ENCODE measurements around the gene MEF2A.
A peak's percentile ranks its signal among the peaks of the same experiment; 100 is the strongest.
"Not testable (repeated sequence)": the region's sequence is repeated elsewhere in the genome, so short reads cannot be mapped to it uniquely, and the experiment has no call there.

MEF2A gene

GRCh38 chr15:99565299-99566156 lies at the start of gene MEF2A:
MEF2A (plus strand) TSS chr15:99565984; CDS start chr15:99633120, 67,136 bp downstream.
- H3K4me3 ChIP-seq (ENCODE audit: control insufficient read depth, low read depth, low read length) = peak within 1 kb of the TSS; percentile 97
- no peak for TF ChIP-seq CTCF (IDR thresholded peaks at IDR 0.05; ENCODE audit: control insufficient read depth, insufficient read depth, low read depth, low read length, missing control alignments)
- DNase-seq (ENCODE audit: low read depth) = peak; percentile 87

DNA sequence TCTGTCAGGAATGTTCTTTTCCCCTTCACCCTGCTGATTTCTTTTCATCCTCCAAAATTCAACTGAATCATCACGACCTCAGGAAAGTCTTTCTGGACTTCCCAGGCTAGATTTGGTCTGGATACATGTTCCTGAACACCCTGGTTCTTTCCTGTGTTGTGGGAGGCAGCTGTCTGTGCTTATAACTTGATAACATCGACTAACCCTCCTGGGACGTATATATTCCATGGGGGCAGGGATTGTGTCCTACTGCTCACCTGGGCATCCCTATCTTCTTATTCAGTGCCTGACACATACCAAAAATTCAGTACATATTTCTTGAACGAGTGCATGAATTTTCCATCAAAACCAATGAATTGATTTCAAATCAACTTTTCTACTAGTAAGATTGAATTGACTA lies 47.6 kb upstream of the MEF2A start:
- no peak for DNase-seq (ENCODE audit: low read depth)
- H3K4me3 ChIP-seq (ENCODE audit: control insufficient read depth, low read depth, low read length) = no peak overlapping the region
- no peak for TF ChIP-seq CTCF (IDR thresholded peaks at IDR 0.05; ENCODE audit: control insufficient read depth, insufficient read depth, low read depth, low read length, missing control alignments)

DNA sequence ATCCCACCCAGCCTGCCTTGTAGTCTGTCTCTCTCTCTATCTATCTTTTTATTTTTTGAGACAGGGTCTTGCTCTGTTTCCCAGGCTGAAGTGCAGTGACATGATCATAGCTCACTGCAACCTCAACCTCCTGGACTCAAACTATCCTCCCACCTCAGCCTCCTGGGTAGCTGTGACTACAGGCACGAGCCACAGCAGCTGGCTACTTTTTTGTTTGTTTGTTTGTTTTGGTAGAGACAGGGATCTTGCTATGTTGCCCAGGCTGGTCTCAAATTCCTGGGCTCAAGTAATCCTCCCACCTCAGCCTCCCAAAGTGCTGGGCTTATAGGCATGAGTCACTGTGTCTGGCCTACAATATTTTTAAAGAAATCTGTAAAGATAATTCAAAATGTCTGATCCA lies 46.4 kb upstream of the MEF2A start:
- DNase-seq (ENCODE audit: low read depth) = not testable (repeated sequence)

DNA sequence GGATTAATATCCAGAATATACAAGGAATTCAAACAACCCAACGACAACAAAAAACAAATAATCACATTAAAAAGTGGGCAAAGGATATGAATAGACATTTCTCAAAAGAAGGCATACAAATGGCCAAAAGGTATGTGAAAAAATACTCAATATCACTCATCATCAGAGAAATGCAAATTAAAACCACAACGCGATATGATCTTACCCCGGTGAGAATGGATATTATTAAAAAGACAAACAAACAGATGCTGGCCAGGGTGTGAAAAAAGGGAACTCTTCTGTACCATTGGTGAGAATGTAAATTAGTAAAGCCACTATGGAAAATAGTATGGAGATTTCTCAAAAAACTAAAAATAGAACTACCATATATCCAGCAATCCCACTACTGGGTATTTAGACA lies 43.5 kb upstream of the MEF2A start:
- no peak overlapping the region for H3K4me3 ChIP-seq (ENCODE audit: control insufficient read depth, low read depth, low read length)
- no peak for TF ChIP-seq CTCF (IDR thresholded peaks at IDR 0.05; ENCODE audit: control insufficient read depth, insufficient read depth, low read depth, low read length, missing control alignments)
- no peak for DNase-seq (ENCODE audit: low read depth)

More for the DNA sequence above, 46.4 kb upstream of the MEF2A start:
- H3K4me3 ChIP-seq (ENCODE audit: control insufficient read depth, low read depth, low read length) = not testable (repeated sequence)

DNA sequence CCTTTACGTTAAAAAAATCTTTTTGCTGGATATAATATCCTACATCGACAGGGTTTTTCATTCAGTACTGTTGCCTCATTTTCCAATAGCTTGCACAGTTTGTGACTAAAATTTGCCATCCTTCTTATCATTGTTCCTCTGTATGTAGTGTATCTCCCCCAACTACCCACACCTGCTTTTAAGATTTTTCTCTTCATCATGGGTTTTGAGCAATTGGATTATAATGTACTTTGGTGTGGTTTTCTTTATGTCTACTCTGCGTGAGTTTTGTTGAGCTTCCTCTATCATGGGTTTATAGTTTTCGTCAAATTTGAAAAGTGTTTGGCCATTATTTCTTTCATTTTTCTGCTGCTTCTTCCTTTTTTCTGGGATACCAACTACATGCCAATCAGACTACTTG lies 39.6 kb upstream of the MEF2A start:
- no peak for TF ChIP-seq CTCF (IDR thresholded peaks at IDR 0.05; ENCODE audit: control insufficient read depth, insufficient read depth, low read depth, low read length, missing control alignments)
- H3K4me3 ChIP-seq (ENCODE audit: control insufficient read depth, low read depth, low read length) = no peak overlapping the region
- no peak for DNase-seq (ENCODE audit: low read depth)

GRCh38 chr15:99526671-99527070 lies 39.1 kb upstream of the MEF2A start:
- no peak for DNase-seq (ENCODE audit: low read depth)
- H3K4me3 ChIP-seq (ENCODE audit: control insufficient read depth, low read depth, low read length) = no peak overlapping the region
- TF ChIP-seq CTCF (IDR thresholded peaks at IDR 0.05; ENCODE audit: control insufficient read depth, insufficient read depth, low read depth, low read length, missing control alignments) = no peak

- no peak for DNase-seq (ENCODE audit: low read depth)
- no peak overlapping the region for H3K4me3 ChIP-seq (ENCODE audit: control insufficient read depth, low read depth, low read length)
- TF ChIP-seq CTCF (IDR thresholded peaks at IDR 0.05; ENCODE audit: control insufficient read depth, insufficient read depth, low read depth, low read length, missing control alignments) = no peak
These were observed 29.3 kb upstream of the MEF2A start for GRCh38 chr15:99536422-99537040.

Measured in AG09309 (cell line).